HT-29 (cell line): ENCODE results near the gene MYL10. TPM values are rescaled to one million over a fixed set of nuclear protein-coding genes. Genes with fewer than 3 reads are reported as not detected.

Source experiments
- DNase-seq: peaks from one replicate; pipeline ENCODE4 v3.0.0-alpha.2; 2015; ENCODE audit warnings: low spot score
- total RNA-seq: library from RNA; depleted of rRNA; stranded (reverse); fragments of >200 nt; shearing (Covaris generic); gene quantifications from 2 replicates; pipeline ENCODE4 v1.2.3, GENCODE V29; 2014

Gene MYL10
- total RNA-seq, 1 experiment from 2014 or later = not detected

- DNase-seq = no peak
Measured at GRCh38 chr7:101596898-101597297, 32.2 kb downstream of the MYL10 start.

GRCh38 chr7:101595766-101596537 is 33.1 kb downstream of the MYL10 start:
- DNase-seq = no peak

DNA sequence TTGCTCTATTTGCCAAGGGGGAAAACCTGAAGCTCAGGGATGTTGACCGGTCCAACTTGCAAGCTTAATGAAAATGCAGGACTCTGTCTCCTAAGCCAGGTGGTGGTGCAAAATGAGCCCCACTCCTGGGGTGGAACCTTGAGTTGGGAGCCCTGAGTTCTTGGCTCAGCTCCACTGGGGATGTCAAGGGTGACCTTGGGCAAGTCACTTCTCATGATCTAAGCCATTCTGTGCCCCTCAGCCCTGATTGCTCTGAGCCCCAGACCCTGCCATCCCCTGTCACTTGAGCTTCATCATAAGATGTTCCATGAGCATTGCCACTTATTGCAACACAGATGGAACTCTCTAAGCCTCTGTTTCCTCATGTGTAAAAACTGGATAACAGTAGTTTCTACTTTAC is 33.9 kb downstream of the MYL10 start:
- no peak for DNase-seq

GRCh38 chr7:101594790-101595189 is 34.3 kb downstream of the MYL10 start:
- no peak for DNase-seq

DNA sequence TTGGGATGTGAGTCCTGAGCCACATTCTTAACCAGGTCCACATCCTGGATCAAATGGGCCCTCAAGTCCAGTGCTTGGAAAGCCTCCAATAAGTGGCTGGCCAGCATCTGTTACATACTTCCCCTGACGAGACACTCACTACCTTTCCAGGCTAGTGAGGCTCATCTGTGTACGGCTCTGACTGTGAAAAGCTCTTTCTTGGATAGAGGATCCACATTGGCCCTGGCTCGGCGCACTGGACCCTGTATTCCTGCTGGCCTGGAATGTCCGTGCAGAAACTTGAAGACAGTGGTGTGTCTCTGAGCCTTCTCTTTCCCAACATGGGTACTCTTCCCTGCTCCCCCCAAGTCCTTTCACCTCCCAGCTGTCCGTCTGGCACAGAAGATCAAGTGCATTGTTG is 35.5 kb downstream of the MYL10 start:
- DNase-seq = no peak

DNA sequence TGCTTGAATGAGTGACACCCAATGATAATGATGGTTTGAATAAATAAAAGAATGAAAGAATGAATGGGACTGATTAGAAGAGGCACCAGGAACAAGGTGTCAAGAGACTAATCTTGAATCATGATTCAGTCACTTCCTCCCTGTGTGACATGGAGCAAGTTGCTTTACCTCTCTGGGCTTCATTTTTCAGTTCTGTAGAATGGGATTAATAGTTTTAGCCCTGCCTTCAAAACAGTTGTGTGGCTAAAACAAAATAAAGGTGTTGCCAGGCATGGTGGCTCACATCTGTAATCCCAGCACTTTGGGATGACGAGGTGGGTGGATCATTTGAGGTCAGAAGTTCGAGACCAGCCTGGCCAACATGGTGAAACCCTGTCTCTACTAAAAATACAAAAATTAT is 37.6 kb downstream of the MYL10 start:
- no peak for DNase-seq

GRCh38 chr7:101590663-101591435 is 38.2 kb downstream of the MYL10 start:
- no peak for DNase-seq

DNA sequence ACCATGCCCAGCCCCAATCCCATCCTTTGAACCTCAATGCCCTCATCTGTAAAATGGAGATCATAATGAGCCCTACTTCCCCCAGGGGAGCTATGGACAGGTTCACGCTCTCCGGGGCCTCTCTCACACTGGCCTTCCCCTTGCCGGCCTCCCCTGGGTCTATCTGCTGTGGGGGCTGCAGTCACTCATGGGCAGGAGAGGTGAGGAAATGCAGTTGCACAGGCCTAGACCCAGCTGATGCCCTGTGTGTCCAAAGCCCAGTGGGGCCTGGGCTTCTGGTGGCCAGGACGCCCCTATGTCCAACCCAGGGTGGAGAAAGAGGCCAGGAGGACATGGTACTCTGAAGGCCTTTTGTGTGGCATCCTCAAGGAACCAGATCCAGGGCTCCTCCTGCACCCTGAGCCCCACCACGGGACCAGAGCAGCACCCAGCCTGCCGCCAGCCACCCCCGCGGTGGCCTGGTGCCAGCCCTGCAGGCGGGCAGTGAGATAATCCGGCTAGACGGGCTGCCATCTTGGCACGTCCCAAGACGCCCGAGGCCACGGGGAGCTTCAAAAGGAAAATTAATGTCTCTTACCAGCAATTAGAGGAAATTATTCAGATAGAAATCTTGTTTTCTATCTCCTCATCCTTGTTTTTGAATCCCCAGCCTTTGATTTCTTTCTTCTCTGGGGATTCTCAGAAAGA is 39.0 kb downstream of the MYL10 start:
- no peak for DNase-seq

DNA sequence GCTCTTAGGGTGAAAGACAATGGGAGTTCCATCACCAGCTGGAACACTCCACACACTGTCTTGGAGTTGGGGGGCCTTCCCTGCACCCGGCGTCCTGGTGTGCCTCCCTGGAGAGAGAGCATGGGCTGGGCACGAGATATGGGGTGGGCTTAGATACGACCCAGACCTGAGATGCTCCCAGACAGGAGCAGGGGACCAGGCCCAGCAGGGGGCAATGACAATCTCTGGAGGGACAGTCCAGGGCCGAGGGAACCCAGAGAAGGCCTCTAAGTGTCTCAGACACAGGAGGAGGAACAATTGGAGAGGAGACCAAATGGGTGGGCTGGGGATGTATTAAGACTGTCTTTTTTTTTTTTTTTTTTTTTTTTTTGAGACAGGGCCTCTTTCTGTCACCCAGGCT is 40.0 kb downstream of the MYL10 start:
- no peak for DNase-seq

DNA sequence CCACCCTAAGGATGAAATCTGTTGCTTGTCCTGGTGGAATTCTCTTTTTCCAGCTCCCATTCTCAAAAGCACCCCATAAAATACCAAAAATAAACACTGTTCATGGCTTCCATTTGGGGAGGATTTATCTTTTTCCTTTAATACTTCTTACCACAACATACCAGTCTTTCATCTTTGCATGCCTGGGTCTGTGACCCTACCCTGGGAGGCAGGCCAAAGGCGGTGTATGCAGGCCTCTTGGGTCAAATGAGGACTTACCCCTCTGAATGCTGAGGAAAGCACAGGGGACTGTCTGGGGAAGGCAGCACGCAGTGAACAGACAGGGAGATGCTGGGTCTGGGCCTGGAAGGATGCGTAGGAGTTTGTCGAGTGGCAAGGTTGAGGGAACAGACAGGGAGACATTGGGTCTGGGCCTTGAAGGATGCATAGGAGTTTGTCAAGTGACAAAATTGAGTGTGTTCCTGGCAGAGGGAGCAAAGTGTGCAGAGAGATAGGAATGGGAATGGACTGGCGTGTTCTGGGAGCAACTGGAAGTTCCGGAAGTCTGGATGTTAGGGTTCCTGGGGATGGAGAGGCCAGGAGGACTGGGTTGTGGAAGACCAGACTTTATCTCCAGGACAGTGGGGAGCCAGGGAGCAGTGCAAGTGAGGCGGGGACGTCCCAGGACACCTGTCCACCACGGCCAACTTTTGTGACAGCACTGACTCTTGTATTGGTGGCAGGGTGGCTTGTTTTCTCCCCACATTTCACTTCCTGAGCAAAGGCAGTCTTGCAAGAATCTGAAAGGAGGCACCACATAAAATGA is 40.8 kb downstream of the MYL10 start:
- DNase-seq = no peak

- no peak for DNase-seq
Measured at GRCh38 chr7:101586906-101587677, 42.0 kb downstream of the MYL10 start.

DNA sequence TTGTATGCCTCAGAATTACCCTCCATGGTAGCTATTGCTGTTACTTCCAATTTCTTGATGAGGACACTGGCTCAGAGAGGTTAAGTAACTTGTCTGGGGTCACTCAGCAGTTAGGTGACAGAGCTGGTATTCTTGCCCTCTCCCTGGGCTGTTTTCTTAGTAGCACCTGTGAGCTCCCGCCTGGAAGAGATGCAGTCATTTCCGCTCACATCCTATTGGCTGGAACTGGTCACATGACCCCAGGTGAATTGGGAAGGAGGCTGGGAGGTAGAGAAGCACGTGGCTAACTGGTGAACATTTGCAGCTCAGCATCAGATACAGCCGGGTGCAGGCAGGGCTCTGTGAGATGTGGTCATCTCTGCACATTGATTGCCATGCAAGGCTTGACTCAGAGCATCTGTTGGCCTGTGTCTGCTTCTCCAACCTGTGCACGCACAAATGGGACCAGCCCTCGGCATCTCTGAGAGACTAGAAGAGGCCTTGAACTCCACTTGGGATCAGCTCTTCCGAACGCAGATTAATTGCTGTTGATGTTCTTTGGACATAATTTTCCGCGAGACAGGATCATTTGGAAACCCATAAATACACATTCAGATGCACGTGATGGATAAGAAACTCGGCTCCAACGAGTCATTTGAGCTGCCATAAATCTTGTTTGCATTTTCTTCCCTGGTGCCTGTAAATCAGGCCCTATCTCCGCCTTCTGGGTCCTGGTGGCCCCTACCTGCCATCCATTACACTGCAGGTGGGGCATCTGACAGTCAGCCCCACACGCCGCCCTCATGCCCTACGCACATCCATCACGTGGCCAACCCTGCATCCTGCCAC is 42.8 kb downstream of the MYL10 start:
- DNase-seq = no peak

GRCh38 chr7:101582971-101583370 is 46.1 kb downstream of the MYL10 start:
- no peak for DNase-seq

GRCh38 chr7:101581891-101582290 is 47.2 kb downstream of the MYL10 start:
- no peak for DNase-seq

- no peak for DNase-seq
Measured at GRCh38 chr7:101580596-101580995, 48.5 kb downstream of the MYL10 start.

- DNase-seq = no peak
Measured at GRCh38 chr7:101578552-101578951, 50.5 kb downstream of the MYL10 start.

- DNase-seq = no peak
Measured at GRCh38 chr7:101576998-101577397, 52.1 kb downstream of the MYL10 start.

GRCh38 chr7:101575721-101576120 is 53.4 kb downstream of the MYL10 start:
- no peak for DNase-seq

DNA sequence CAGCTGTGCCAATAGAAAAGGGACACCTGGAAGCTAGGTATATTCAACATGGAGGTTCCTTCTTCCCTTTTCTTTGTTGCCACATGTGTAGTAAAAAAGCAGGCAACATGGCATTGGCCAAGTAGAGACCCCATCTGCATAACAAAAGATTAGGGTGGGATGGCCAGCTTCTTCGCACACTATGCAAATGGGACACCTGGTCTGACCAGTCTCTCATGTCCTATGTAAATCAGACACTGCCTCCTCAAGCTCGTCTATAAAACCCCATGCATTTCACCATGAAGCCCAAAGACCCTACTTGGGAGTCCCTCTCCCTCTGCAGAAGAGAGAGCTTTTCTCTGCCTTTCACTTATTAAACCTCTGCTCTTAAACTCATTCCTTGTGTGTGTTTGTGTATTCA is 53.9 kb downstream of the MYL10 start:
- DNase-seq = no peak

- DNase-seq = no peak
Measured at GRCh38 chr7:101572156-101572555, 56.9 kb downstream of the MYL10 start.
